ENCODE data around the gene MED19.
"Not testable (repeated sequence)": the region's sequence is repeated elsewhere in the genome, so short reads cannot be mapped to it uniquely, and the experiment has no call there.

MED19 gene

DNA sequence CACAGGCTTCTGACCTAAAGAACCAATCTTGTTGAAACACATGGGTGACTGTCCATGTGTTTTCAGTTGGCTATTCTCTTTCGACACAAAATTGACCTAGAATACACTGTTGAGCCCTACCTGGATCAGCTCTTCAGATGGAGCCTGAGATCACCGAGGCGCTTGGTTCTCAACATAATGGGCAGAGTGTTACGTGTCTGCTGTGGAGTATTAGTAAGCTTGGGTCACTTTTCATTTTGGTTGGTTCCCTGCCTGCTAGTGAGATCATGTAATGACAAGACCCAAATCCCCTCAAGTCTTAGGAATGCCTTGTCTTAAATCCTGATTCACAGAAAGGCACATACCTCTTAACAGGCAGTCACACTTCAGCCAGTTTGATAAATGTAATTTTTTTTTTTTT, 8.7 kb downstream of the MED19 start:
- no peak for DNase-seq

DNA sequence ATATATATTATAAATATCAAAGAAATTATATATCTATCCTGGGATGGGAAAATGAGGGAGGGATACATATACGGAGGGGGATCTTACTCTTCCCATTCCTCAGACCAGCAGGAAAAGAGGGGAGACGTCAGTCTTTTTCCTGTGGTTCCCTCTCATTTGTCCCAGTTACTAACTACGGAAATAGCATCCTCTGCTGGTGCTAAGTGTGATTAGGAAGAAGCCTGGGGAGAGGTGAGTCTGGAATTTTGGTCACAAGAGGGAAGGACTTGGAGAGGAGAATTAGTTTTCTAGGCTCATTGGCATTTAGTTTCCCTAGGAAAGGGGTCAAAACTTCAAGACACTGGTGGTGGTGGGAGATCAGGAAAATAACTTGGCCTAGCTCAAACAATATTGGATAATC, 11.6 kb downstream of the MED19 start:
- no peak for DNase-seq

DNA sequence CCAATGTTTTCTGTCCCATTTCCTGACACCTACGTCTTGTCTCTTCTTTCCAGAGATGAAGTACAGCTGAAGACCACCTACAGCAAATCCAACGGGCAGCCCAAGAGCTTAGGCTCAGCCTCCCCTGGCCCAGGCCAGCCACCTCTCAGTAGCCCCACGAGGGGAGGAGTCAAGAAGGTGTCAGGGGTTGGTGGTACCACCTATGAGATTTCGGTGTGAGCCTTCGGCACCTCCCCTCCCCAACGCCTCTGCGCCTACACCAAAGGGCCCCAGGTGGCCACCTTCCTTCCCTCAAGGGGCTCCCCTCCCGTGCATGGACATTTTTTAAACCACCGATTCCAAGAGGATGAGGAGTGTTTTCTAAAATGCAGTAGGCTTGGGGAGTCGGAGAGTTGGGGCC, 12.2 kb downstream of the MED19 start:
- DNase-seq = no peak

DNA sequence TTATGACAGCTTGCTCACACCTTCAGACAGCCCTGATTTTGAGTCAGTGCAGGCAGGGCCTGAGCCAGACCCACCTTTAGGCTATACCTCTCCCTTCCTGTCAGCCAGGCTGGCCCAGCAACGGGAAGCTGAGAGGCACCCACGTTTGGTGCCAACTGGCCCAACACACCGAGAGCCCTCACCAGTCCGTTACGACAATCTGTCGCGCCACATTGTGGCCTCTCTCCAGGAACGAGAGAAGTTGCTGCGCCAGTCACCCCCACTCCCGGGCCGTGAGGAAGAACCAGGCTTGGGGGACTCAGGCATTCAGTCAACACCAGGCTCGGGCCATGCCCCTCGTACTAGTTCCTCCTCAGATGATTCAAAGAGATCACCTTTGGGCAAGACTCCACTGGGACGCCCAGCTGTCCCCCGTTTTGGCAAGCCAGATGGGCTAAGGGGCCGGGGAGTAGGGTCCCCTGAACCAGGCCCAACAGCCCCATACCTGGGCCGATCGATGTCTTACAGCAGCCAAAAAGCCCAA, 13.1 kb downstream of the MED19 start:
- DNase-seq = no peak

DNA sequence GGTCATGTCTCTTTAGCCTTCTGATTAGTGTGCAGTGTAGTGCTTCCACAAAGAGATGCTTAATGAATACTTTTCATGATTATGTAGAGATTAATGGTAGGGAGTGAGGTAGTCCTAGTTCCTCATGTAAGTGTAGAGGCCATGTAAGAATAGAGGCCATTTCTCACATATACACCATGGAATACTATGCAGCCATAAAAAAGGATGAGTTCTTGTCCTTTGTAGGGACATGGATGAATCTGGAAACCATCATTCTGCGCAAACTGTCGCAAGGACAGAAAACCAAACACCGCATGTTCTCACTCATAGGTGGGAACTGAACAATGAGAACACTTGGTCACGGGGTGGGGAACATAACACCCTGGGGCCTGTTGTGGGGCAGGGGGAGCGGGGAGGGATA, 21.5 kb downstream of the MED19 start:
- DNase-seq = not testable (repeated sequence)

DNA sequence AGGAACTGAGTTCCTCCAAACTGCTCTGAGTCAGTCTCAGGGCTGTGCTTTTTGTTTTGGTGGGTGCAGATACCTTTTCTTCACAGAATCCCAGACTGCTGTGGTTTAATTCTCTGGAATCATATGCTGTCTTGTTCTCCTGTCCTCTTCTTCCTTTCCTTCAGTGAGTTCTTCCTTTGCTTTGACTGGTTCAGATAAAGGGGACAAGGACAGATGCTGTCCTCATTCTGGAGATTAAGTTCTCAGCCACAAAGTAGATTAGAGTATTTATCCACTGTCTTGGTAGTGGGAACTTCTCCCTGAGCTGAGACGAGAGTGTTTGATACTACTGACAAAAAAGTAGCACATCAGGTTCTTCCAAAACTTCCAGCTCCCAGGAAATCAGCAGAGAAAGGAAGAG, 30.8 kb downstream of the MED19 start:
- peak in 1 of 2 experiments; percentile 28 for DNase-seq

DNA sequence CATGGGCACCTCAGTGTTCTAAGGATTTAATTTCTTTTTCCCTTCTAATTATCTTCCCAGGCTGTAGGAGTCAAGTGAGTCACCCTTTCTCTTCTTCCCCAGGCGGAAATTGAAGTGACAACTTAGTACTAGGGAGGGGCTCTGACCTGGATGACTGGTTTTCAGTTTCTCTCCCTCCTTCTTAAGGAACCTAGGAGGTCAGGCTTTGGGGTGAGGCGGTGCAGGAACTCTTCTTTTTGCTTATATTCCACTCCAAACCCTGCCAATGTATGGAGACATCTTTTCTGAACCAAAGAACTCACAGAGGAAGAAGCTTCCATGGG, 31.5 kb downstream of the MED19 start:
- DNase-seq = no peak

DNA sequence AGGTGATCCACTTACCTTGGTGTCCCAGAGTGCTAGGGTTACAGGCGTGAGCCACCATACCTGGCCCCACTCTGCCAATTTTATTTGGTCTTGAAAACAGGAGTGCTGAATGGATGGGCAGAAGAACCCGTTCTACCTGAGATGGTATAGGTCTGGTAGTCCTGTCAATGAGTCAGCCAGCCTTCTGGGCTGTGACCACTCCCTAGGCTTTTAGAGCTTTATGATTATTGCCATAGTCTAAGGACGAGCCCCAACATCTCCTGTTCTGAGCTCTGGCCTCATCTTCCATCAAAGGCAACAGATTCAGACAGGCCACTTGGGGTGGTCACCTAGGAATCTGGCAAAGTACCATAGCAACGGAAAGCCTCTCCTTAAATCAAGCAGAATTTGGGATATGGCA, 32.6 kb downstream of the MED19 start:
- DNase-seq = no peak

DNA sequence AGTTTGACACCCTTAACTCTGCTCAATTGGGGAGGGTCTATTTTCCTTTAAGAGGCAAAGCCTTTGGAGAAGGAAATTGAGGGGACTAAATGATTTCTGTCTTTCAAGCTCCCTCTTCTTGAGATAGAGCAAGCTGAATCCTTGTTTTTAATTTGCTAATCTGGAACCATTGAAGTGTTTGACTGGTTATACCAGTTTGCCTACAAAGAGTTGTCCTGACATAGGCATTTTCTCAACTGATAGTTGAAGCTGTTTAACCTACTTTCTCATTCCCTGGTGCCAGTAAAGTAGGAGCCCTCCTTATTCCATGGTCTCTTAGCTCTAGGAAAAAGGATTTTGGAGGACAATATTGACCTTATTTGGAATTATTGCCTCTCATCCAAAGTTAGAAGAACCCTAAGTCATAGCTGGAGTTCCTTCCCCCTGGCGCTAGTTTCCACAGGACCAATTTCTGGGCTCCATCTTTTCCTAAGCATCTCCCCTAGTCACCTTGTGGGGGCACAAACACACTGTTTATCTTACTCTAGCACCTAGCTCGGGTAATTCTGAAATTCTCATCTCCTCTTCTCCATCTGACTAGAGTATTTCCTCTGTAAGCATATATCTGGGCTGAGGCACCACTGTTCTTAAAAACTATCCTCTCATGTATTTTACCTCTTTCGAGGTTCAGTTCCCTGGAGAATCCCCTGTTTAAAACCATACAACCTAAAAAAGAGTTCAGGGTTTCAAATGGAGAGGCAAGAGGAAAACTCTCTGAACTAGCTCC, 36.7 kb downstream of the MED19 start:
- DNase-seq = no peak

DNA sequence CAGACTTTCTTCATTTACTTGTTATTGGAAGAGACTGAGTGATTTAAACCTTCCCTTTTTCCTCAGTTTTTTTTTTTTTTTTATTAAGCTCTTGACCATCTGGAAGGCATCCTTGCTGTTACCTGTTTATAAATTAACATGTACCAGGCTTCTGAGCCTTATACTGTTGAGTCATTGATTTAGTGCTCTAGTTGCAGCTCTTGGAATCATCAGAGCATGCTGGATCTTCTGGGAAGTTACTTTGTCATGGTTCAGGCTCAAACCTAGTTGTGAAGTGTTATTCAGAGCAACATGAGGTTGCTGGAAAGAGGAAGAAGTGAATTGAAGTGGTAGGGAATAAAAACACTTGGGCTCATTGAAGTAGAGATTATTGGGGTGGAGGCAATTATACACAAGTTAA, 37.8 kb downstream of the MED19 start:
- DNase-seq = no peak

DNA sequence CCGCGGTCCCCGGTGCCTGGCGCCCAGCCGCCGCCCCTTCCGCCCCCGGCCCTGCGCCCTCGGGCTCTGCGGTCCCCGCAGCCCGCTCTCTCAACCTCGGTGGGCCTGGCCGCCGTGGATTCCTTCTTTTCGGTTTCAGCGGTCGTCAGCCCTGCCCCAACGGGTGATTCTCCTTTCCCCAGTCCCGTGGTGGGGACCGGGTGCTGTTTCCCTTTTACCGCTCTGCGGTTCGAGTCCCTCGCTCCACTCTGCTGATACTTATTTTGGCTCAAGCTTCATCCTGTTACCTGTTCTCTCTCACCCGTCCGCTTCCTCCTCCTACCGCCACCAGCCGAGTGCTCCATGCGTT, 43.6 kb downstream of the MED19 start:
- peak in 1 of 2 experiments; percentile 36 for DNase-seq

DNA sequence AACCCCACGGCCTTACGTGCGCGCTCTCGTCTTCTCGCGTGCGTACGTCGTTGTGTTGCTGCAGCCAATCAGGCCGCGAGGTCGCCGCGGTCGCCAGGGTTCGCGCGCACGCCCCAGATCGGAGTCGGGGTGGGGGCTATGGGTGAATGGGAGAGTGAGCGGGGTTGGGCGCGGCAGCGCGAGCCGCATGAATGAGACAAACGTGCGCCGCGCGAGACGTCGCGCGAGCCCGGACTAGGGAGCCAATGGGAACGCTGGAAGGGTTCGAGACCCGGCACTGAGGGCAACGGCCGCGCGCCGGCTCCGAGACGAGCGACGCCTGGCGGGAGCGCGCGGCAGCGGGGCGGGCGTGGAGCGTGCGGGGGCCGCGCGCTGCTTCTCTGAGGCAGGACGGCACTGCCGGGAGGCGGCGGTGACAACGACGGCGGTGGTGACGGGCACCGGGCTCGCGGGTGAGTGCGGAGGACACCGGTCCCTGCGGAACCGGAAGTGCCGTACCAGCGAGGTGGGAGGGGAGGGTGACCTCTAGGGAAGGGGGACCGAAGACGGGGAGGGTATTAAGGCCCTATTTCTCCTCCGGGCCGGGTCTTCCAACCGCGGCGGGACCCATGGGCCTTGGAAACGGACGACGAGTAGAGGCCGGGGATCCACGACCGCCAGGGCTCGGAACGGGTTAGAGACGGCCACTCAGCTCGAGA, 44.1 kb downstream of the MED19 start, which contains the start of gene ZDHHC5:
Gene ZDHHC5 (plus strand): TSS at position 379 of the 698 bp plus-strand sequence. CDS start 4,977 bp downstream, outside the sequence.
- peak; percentile 94 to 97 for DNase-seq

DNA sequence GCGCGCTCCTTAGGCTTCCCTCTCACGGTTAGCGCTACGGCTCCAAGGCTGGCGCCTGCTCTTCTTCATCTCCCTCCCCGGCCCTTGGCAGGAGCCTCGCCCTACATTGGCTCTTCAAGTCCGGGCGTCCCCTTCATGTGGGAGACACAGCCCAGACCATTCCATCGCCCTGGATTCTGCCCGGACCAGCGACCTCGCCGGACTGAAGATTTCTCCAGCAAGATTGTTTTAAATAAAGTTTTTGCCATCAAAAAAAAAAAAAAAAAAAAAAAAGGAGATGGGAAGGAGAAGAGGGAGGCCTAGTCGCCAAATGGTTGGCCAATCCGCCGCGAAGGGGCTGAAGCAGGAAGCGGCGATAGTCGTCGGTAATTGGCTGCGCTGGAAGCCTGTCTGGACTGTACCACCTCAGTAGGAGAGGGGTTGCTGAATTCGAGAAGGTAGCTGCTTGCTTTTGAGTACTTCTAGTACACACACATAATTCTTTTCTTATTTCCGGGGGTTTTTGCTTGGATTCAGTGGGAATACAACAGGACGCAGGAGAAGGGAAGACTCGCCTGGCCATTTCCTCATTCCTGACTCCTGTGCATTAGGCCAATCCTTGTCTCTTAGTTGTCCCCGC, 44.8 kb downstream of the MED19 start:
- peak; percentile 91 to 96 for DNase-seq

DNA sequence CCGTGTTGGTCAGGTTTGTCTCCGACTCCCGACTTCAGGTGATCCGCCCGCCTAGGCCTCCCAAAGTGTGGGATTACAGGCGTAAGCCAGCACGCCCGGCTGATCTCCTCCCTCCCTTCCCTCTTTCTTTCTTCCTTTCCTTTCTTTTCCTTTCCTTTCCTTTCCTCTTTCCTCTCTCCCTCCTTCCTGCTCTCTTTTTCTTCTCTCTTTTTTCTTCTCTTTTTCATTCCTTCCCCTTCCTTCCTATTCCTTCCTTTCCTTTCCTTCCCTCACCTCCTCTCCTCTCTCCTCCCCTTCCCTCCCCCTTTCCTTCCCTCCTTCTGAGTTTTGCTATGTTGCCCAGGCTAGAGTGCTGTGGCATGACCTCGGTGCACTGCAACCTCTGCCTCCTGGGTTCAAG, 48.0 kb downstream of the MED19 start:
- DNase-seq = no peak

DNA sequence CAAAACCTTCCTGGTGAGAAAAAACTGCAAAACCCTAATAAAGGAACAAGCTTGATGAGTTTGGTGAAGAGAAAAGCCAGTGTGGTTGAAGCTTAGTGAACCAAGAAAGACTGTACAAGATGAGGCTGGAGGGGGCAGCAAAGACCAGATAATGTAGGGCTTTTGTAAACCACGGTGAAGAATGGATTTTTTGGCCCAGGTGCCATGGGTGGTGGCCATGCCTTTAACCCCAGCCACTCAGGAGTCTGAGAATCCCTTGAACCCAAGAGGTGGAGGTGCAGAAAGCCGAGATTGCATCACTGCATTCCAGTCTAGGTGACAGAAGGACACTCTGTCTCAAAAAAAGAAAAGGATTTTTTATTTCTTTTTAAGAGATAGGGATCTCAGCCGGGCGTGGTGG, 49.1 kb downstream of the MED19 start:
- peak in 1 of 2 experiments; percentile 18 for DNase-seq

DNA sequence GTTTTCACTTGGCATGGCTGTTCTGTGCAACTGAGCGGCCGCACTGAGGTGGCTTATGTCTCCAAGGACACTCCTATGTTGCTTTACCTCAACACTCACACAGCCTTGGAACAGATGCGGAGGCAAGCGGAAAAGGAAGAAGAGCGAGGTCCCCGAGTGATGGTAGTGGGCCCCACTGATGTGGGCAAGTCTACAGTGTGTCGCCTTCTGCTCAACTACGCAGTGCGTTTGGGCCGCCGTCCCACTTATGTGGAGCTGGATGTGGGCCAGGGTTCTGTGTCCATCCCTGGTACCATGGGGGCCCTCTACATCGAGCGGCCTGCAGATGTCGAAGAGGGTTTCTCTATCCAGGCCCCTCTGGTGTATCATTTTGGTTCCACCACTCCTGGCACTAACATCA, 52.3 kb downstream of the MED19 start:
- no peak for DNase-seq

DNA sequence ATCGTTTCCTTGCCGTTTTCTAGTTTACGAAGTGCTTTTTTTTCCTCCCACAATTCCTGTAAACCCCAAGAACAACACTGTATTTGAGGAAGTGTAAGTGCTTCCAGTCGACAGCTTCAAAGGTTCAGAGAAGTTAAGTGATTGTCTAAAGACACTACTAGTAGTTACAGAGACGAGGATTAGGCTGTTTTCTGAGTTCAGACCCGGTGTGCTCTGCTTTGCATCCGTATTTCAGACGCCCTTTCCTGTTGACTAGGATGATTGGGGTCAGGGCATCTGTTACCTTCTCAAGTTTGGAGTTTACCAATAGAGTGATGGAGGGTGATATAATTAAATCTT, 54.0 kb downstream of the MED19 start:
- no peak for DNase-seq

DNA sequence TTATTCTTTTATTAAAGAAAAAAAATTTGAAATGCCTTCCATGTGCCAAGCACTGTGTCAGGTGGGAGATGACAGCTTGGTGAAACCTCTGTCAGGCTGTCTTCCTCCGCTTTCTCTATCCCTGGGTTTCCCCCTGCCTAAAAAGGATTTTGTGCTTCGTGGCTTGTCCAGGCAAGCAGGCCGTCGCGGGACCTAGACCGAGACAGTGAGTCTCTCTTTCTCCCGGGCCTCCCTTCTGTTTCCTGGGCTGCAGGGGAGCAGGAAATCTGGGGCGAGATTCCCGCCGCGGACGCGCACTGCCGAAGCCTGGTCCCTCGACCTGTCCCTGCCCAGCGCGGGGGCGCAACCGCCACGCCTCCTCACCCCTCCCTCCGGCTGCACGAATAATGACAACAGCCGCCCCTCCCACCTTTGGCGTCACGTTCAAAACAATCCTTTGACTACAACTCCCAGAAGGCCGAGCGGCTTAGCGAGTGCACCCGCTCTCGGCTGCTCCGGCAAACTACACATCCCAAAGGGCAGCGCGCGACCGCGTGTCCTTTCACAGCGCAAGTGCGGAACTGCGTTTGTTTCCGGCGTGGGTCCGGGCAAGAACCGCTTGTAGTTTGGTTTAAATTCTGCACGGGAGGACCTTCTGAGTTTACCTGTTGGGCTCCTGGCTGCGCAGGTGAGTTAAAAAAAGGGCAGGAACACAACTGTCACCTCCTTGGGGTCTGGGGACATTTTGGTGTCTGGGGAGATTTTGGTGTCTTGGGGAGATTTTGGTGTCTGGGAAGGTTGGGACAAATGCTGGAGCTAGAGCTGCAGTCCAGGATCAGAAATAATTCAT, 54.6 kb downstream of the MED19 start, which contains the start of gene CLP1:
Gene CLP1 (plus strand): TSS at position 569 of the 829 bp plus-strand sequence. CDS start 1,715 bp downstream, outside the sequence.
- DNase-seq = peak; percentile 97 to 98

DNA sequence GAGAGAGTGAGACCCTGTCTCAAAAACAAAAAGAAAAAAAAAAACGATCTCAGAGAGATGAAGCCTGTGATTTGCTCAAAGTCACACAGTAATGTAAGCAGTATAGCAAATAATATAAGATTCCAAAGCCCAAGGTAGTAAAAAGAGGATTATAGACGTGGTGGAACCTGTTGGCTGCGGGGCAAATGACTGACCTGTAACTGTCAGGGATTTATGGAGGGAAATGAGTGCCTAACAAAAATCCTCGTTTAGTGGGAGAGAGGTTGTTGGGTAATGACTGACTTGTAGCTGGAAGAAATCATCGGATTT, 55.2 kb downstream of the MED19 start:
- DNase-seq = no peak

Data from NCI-H524 (cell line).